GDM1 (cell line): ENCODE measurements around the gene ASGR2.
"Not testable (repeated sequence)": the region's sequence is repeated elsewhere in the genome, so short reads cannot be mapped to it uniquely, and the experiment has no call there.

ENCODE experiments used
- DNase-seq: peaks from one replicate; lab custom pipeline; 2025; lab: John Stamatoyannopoulos, UW

ASGR2 gene

GRCh38 chr17:7098802-7099459, 15.7 kb downstream of the ASGR2 start:
- no peak for DNase-seq

- no peak for DNase-seq
These were observed 16.7 kb downstream of the ASGR2 start for GRCh38 chr17:7097940-7098339.

GRCh38 chr17:7095625-7096024, 19.0 kb downstream of the ASGR2 start:
- peak; percentile 45 for DNase-seq

- no peak for DNase-seq
These were observed 20.0 kb downstream of the ASGR2 start for GRCh38 chr17:7094652-7095019.

GRCh38 chr17:7091311-7092005, 23.2 kb downstream of the ASGR2 start:
- not testable (repeated sequence) for DNase-seq

GRCh38 chr17:7089570-7089969, 25.1 kb downstream of the ASGR2 start:
- DNase-seq: not testable (repeated sequence)

- not testable (repeated sequence) for DNase-seq
These were observed 26.2 kb downstream of the ASGR2 start for GRCh38 chr17:7088442-7088841.

GRCh38 chr17:7084088-7084487, 30.5 kb downstream of the ASGR2 start:
- no peak for DNase-seq

- no peak for DNase-seq
These were observed 31.0 kb downstream of the ASGR2 start for GRCh38 chr17:7083592-7083991.

GRCh38 chr17:7081341-7082062, 33.1 kb downstream of the ASGR2 start:
- peak; percentile 70 for DNase-seq

GRCh38 chr17:7080456-7081041, 34.1 kb downstream of the ASGR2 start:
- no peak for DNase-seq

- DNase-seq: peak; percentile 44
These were observed 34.8 kb downstream of the ASGR2 start, which contains the start of gene CLEC10A for GRCh38 chr17:7079581-7080455. TSS of gene CLEC10A (minus strand) at chr17:7080251. CDS start at chr17:7078812, 1,439 bp downstream.

GRCh38 chr17:7078711-7079110, 35.9 kb downstream of the ASGR2 start:
- DNase-seq: no peak

GRCh38 chr17:7077911-7078546, 36.6 kb downstream of the ASGR2 start:
- no peak for DNase-seq

GRCh38 chr17:7074931-7075330, 39.7 kb downstream of the ASGR2 start:
- no peak for DNase-seq

GRCh38 chr17:7072406-7072805, 42.2 kb downstream of the ASGR2 start:
- DNase-seq: no peak

- no peak for DNase-seq
These were observed 43.9 kb downstream of the ASGR2 start for GRCh38 chr17:7070712-7071111.

GRCh38 chr17:7068268-7068667, 46.4 kb downstream of the ASGR2 start:
- no peak for DNase-seq

GRCh38 chr17:7067198-7067597, 47.4 kb downstream of the ASGR2 start:
- no peak for DNase-seq

- no peak for DNase-seq
These were observed 50.4 kb downstream of the ASGR2 start for GRCh38 chr17:7064261-7064660.

GRCh38 chr17:7063518-7064094, 51.0 kb downstream of the ASGR2 start:
- DNase-seq: no peak
